GM18861 (cell line): ENCODE measurements around the gene ALDH3A1.

ENCODE experiments used
- ATAC-seq: cut with Tn5 transposase; IDR thresholded peaks from one replicate; pipeline ENCODE4 v1.9.1; 2021; ENCODE audit not compliant: unreplicated experiment

The ALDH3A1 gene

DNA sequence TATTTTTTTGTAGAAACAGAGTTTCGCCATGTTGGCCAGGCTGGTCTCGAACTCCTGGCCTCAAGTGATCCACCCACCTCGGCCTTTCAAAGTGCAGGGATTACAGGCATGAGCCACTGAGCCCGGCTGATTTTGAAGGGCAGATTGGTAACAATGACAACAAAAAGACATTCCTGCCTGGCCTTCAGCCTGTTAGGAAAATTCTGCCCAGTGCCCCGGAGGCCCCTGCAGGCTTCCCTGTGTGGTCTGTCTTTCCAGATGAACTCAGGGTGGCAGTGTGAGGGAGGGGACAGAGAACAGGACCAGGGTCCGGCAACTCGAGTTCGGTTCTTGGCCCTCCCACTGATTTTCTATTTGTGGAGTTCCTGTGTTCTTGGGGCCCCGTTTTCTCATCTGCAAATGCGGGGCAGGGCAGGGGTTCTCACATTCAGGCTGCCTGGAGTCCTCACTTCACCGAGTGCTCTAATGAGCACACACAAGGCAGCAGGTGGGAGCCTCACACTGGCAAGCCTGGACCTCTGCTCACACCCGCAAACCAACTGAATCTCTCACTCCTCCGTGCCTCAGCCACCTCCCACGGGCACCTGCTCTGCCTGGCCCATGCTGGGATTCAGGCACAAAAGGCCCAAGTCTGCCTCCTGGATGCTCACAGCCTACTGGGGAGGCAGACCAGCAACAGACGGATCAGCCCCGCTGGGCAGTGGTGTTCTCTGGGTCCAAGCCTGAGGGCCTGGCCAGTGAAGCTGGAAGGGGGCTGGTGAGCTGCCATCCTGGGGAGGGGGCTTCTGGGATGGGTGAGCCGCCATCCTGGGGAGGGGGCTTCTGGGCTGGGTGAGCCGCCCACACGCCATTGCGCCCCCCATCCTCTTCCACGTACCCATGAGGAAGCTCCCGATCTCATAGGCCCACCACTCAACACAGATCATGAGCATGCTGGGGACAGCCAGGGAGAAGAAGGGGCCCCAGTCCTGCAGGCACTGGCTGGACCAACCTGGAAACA lies 42.0 kb downstream of the ALDH3A1 start:
- ATAC-seq, result no peak

DNA sequence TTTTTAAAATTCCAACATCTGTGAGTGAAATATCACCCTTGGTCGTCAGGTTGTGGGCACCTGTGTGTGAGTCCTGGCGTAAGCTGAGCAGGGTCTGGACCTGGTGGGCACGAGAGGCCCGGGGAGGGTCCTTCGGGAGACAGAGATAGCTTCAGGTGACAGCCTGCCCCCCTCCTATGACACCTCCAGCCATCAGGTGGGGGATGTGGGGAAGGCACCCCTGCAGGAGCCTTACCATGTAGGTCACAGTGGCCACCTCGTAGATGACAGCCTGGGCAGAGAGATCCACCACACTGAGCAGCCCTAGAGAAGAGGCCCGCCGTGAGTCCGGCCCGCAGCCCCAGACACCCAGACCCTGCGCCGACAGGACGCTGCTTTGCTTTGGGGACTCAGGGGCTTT lies 42.9 kb downstream of the ALDH3A1 start:
- no peak for ATAC-seq

DNA sequence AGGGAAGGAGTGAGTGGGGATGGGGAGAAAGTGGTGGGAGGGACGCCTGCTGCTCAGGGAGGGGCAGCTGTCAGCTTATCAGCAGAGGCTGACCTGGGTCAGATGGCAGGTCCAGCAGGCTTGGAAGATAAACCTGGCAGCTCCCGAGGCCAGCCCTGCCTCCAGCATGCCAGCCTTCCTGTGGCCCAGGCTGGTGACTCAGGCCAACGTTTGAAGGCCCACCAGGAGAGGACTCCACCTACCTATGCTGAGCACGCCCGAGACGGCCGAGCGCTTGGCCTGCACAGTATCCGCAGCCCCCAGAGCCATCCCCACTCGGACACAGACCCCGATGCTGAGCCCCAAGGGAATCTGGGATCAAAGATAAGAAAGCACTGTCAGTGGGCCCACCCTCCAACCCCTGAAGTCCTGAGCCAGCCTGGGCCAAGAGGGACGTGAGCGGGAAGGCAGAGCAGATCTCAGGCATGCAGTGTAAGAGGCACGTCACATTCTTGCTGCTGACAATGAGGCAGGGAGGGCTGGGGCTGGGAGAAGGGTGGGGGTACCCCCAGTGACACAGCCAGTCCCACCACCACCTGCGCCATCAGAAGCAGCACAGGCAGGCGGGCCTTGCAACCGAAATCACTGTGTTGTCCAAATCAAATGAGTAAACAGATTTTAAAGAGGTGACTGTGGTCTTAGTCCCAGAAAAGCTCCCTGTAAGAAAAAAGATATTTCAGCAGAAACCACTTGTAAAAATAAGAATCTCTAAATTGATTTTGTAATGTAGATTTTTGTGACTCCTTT lies 44.1 kb downstream of the ALDH3A1 start:
- ATAC-seq, result no peak

DNA sequence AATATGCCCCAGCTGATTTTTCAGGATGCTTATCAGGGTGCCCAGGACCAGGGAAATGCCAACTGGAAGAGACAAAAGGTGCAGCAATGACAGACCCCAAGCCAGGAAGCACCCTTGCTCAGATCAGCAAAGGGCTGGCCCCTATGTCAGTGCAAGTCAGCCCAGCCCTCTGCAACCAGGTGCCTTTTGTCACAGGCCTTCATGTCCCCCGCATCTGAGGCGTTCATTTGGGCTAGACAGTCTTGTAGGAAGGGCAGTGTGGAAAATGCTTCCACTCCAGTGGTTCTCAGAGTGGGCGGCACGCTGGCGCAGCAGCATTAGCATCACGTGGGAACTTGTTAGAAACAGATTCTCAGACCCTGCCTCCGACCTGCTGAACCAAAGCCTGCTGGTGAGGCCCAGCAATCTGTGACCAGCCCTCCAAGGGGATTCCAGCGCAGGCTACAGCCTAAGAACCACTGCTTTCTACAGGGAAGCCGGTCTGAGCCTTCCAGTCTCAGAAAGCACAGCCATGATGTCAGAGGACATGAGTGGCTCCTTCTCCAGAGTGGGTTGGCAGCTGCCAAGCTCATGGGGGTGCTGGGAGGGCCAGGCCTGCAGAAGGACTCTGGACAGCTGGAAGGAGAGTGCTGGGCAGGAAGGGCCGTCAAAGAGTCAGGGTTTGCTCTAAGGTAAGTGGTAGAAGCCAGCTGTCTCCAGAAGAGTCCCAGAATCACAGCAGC lies 44.8 kb downstream of the ALDH3A1 start:
- no peak for ATAC-seq

DNA sequence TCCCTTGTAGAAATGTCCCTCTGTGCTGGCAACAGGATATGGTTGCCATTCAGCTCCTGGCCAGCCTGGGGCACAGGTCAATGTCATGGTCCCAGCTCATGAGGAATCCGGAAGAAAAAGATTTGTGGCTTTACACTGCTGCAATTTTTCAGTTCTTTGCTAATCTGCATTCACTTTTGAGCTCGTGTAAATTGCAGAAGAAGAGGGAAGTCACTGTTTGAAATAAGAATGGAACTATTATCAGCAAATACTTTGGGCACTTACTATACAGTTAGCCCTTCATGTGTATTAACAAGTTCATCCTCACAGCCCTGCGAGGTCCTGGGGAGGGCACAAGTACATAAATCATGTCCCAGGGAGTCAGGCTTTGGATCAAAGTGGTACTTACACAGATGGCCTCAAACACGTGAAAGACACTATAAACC lies 45.9 kb downstream of the ALDH3A1 start:
- ATAC-seq, result no peak
